IPS DF 4.7 (cell line): ENCODE results near the gene PARN.
A peak's percentile ranks its signal among the peaks of the same experiment; 100 is the strongest.
"Not testable (repeated sequence)": the region's sequence is repeated elsewhere in the genome, so short reads cannot be mapped to it uniquely, and the experiment has no call there.

Experiments used
- DNase-seq: peaks from one replicate; pipeline ENCODE4 v3.0.0-alpha.2; 2013; ENCODE audit warnings: low spot score; ENCODE audit errors: extremely low read depth

The PARN gene

GRCh38 chr16:14629919-14630619 lies at the start of gene PARN:
Gene PARN (minus strand): TSS chr16:14630260. CDS start chr16:14630125, 135 bp downstream.
- DNase-seq: peak; percentile 78

GRCh38 chr16:14678748-14679497 lies 48.9 kb upstream of the PARN start:
- no peak for DNase-seq

GRCh38 chr16:14677627-14678026 lies 47.6 kb upstream of the PARN start:
- no peak for DNase-seq

GRCh38 chr16:14676633-14677032 lies 46.6 kb upstream of the PARN start:
- DNase-seq: no peak

- DNase-seq: no peak
Observed at GRCh38 chr16:14672403-14672971, 42.4 kb upstream of the PARN start.

GRCh38 chr16:14669776-14670175 lies 39.7 kb upstream of the PARN start:
- DNase-seq: no peak

- DNase-seq: no peak
Observed at GRCh38 chr16:14668556-14669223, 38.6 kb upstream of the PARN start.

- DNase-seq: no peak
Observed at GRCh38 chr16:14667347-14668266, 37.5 kb upstream of the PARN start.

GRCh38 chr16:14658063-14658462 lies 28.0 kb upstream of the PARN start:
- no peak for DNase-seq

GRCh38 chr16:14652726-14653125 lies 22.7 kb upstream of the PARN start:
- no peak for DNase-seq

GRCh38 chr16:14650629-14651028 lies 20.6 kb upstream of the PARN start:
- no peak for DNase-seq

GRCh38 chr16:14649816-14650215 lies 19.8 kb upstream of the PARN start:
- DNase-seq: no peak

GRCh38 chr16:14641926-14642325 lies 11.9 kb upstream of the PARN start:
- DNase-seq: no peak

- no peak for DNase-seq
Observed at GRCh38 chr16:14641206-14641605, 11.1 kb upstream of the PARN start.

- no peak for DNase-seq
Observed at GRCh38 chr16:14640538-14640937, 10.5 kb upstream of the PARN start.

GRCh38 chr16:14636951-14637240 lies 6.8 kb upstream of the PARN start:
- DNase-seq: not testable (repeated sequence)

- not testable (repeated sequence) for DNase-seq
Observed at GRCh38 chr16:14636179-14636950, 6.3 kb upstream of the PARN start.

- DNase-seq: no peak
Observed at GRCh38 chr16:14635395-14636165, 5.5 kb upstream of the PARN start.

GRCh38 chr16:14634389-14634725 lies 4.3 kb upstream of the PARN start:
- no peak for DNase-seq
